ENCODE measurements around the gene PACS2.

- TF ChIP-seq MAX (IDR thresholded peaks at IDR 0.05) (no peak), CEBPB (IDR thresholded peaks at IDR 0.05) (no peak), TAF1 (IDR thresholded peaks at IDR 0.05; ENCODE audit: low read depth) (no peak), CREB1 (IDR thresholded peaks at IDR 0.05; ENCODE audit: low read depth) (no peak), EGR1 (IDR thresholded peaks at IDR 0.05) (no peak), EP300 (IDR thresholded peaks at IDR 0.05; ENCODE audit: borderline replicate concordance) (no peak), YY1 (IDR thresholded peaks at IDR 0.05; ENCODE audit: low read depth) (no peak), REST (IDR thresholded peaks at IDR 0.05; ENCODE audit: low read depth) (no peak), NFIC (IDR thresholded peaks at IDR 0.05) (no peak), RAD21 (IDR thresholded peaks at IDR 0.05; ENCODE audit: low read depth) (no peak), FOXM1 (IDR thresholded peaks at IDR 0.05; ENCODE audit: borderline replicate concordance, low read depth) (no peak)
Measured at GRCh38 chr14:105332350-105332874, 17.9 kb downstream of the PACS2 start.

Measured in Ishikawa (cell line).